Right renal pelvis (tissue), 4 donors: ENCODE data around the gene CDC14A. TPM values are rescaled to one million over a fixed set of nuclear protein-coding genes. Genes with fewer than 3 reads are reported as not detected.
A peak's percentile ranks its signal among the peaks of the same experiment; 100 is the strongest.
"Not testable (repeated sequence)": the region's sequence is repeated elsewhere in the genome, so short reads cannot be mapped to it uniquely, and the experiment has no call there.

Experiments used
- DNase-seq, 4 donors: peaks; one replicate each; pipeline ENCODE4 v3.0.0-alpha.2; 2013; ENCODE audit warnings: low read depth in 4 of 4, low spot score in 3 of 4, missing footprints in 1 of 4
- polyA plus RNA-seq, 4 donors: library from polyadenylated mRNA; unstranded; fragments of 120-200 nt; gene quantifications; one replicate each; pipeline ENCODE4 v1.2.1, GENCODE V29; 2013; ENCODE audit not compliant: insufficient read length in 4 of 4

CDC14A gene
- polyA plus RNA-seq, 4 donors = 29.4 to 34.7 (median 32.5) TPM

DNA sequence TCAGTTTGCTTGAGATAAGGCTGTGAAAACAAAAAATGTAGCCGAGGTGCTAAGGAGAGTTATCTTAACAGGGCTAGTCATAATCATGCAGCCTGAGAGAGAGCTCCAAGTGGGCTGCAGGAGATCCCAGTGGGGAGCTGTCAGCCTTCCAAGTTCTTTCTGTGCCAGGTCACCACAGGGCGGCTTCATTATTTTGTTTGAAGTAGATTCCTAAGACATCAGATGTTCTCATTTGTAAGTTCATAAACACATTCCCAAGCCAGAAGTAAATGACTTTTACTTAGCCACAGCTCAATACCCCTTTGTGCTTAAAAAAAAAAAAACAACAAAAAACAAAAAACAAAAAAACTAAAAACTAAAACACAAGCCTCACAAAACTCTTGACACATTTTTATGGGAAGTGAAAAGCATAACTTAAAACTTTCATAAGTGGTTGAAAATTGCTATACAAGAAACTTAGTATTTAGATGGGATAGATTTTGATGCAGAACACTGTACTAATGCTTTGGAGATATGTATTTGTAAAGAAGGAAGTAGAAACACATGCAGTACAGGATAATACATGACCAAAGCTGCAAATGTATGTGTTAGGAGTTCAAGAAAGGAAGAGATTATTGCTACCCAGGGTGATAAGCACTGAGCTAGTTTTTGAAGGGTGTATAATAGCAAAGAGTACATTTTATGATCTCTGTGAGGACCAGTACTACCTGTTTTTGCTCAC, 8.6 kb downstream of the CDC14A start:
- DNase-seq = no peak

DNA sequence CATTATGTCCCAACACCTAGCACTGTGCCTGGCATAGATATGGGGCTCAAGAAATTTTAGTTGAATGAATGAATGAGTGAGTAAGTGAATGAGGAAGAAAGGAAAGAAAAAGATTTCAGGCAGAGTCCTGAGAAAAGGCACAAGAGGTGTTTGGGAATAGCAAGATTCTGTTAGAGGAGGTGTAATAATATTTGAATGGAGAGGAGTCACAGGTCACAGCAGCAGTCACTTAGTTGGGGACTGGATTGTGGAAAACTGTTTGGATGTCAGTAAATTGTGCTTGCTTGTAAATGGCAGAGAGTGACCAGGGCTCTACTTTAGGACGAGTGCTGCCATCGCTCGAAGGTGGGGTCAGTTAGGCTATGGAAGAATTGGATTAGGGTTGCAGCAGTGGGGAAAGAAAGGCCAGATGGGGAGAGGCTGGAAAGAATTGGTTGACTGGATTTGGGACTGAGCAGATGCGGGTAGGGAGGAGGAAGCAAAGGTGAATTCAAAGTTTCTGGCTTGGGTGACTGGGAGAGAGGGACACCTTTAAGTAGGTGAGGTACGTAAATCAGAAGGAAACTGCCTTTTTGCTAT, 9.3 kb downstream of the CDC14A start:
- no peak for DNase-seq

DNA sequence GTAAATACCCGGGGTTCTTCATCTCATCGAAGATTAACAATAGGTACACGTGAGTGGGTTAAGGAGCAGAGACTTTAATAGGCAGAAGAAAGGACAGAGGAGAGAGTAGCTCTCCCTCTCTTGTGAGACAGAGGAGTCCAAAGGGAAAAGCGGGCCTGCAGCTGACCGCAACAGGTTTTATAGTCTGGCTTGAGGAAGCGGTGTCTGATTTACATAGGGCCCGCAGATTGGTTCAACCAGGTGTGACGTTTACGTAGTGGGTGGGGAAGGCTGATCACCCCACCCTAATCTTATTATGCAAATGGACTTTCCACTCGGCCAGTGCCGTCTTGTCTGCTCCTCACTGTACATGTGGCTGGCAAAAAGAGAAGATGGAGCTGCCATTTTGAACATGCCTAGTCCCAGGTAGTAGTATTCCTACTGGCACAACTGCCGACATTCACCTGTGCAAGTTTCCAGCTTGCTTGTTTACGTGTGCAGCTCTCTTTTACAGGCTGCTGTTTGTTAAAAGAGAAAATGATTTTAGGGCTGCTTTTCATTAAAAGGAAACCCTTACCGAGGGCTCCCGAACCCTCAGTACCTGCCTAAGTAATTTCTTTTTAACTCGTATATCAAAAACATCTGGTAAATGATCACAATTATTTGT, 10.6 kb downstream of the CDC14A start:
- no peak for DNase-seq

DNA sequence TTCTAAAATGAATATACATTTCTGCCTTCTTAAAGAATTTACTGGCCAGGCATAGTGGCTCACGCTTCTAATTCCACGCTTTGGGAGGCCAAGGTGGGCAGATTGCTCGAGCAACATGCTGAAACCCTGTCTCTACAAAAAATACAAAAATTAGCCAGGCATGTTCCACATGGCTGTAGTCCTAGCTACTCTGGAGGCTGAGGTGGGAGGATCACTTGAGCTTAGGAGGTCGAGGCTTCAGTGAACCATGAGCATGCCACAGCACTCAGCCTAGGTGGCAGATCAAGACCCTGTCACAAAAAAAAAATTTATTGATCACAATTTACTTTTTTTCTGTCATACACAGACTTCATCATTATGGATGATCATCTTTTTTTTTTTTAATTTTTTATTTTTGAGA, 11.5 kb downstream of the CDC14A start:
- DNase-seq = no peak

DNA sequence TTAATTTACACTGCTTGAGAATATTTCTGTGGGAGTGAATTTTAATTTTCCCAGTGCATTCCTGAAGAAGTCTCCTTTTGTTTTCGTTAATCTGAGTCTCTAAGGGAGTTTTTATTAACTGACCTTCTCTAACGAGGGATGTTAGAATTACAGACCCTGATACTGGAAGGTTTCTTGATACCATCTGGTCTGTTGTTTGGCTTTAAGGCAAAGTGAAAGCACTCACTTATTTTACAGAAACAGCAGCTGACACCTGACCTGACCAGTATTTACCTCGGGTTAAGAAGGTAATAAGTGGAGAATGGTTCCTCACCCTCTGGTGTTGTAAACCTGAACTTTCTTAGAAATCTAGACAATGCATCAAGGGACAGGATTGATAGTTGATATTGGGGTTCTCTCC, 12.4 kb downstream of the CDC14A start:
- no peak for DNase-seq

DNA sequence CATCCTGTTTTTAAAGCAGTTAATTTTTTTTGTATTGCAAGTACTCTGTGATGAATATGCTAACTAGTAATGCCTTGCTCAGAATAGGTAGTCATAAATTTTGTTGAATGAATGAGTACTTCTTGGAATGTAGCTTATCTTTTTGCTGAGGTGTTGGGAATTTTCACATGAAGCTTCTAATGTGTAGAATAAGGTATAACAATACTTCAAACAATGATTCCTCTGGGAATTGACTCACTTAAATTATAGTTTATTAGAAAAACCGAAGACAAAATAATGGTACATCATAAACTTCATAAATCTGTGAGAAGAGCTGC, 13.9 kb downstream of the CDC14A start:
- no peak for DNase-seq

DNA sequence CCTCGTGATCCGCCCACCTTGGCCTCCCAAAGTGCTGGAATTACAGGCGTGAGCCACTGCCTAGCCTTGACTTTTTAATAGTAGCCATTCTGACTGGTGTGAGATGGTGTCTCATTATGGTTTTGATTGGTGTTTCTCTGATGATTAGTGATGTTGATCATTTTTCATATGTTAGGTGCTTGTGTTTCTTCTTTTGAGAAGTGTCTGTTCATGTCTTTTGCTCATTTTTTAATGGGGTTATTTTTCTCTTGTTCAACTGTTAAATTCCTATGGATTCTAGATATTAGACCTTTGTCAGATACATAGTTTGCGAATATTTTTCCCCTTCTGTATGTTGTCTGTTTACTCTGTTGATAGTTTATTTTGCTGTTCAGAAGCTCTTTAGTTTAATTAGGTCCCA, 17.0 kb downstream of the CDC14A start:
- DNase-seq = not testable (repeated sequence)

DNA sequence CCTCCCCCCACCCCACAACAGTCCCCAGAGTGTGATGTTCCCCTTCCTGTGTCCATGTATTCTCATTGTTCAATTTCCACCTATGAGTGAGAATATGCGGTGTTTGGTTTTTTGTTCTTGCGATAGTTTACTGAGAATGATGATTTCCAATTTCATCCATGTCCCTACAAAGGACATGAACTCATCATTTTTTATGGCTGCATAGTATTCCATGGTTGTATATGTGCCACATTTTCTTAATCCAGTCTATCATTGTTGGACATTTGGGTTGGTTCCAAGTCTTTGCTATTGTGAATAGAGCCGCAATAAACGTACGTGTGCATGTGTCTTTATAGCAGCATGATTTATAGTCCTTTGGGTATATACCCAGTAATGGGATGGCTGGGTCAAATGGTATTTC, 21.6 kb downstream of the CDC14A start:
- DNase-seq = not testable (repeated sequence)

DNA sequence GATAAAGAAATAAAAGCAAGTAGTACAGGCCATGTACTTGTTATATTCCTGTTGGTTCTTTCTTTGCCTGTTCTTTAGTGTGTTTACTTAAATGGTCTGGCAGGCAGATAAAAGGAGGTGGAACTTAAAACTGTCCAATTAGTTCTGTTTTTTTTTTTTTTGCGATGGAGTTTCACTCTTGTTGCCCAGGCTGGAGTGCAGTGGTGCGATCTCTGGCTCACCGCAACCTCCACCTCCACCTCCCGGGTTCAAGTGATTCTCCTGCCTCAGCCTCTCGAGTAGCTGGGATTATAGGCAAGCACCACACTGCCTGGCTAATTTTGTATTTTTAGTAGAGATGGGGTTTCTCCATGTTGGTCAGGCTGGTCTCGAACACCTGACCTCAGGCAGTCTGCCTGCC, 24.6 kb downstream of the CDC14A start:
- not testable (repeated sequence) for DNase-seq

DNA sequence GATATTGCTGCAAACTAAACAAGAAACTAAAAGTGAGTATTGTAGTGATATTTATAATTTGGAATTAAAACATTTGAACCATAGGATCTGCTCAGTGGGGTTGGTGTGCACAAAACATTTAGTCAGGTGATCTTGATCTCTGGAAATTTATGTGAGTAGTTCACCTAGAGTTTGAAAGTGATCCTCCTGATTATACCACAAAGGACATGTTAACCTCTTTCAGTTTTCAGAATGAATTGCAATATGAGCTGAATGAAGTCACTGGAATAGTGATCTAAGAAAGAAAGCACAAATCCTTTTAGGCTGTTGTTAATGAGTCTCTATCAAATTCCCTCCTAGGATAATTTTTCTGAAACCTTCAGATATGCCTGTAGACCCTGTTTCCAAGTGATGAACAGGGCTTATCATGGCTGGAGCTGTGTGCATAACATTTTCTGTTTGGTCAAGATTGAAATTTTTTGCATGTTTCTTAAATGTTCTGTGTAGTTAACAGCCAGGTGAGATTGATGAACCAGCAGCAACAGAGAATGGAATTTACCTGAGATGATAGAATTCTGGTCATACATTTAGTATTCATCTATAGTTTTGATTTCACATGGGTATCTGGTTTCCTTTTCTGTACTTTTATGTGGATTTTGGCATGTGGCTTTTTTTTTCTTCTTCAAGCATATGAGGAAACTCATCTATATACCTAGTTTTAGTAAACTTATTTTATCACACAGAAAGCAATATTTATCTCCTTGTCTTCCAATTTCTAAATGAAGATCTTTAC, 25.5 kb downstream of the CDC14A start:
- DNase-seq = no peak

DNA sequence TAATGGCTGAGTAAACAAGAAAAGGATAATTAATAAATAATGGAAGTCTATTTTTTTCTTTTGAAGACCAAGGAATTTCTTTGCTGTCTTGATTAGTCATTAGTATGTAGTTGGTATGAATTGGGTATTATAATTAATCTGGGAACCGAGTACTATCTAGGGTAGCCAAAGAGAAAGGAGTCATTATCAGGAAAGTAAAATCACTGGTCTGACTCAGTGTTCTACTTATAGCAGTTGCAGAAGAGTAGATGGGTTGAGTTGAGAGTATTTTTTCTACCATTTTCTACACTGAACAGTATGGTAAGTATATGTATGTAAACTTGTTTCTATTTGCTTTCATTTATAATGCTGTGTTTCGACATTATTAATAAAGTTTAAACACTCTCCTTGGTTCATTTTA, 26.6 kb downstream of the CDC14A start:
- no peak for DNase-seq

DNA sequence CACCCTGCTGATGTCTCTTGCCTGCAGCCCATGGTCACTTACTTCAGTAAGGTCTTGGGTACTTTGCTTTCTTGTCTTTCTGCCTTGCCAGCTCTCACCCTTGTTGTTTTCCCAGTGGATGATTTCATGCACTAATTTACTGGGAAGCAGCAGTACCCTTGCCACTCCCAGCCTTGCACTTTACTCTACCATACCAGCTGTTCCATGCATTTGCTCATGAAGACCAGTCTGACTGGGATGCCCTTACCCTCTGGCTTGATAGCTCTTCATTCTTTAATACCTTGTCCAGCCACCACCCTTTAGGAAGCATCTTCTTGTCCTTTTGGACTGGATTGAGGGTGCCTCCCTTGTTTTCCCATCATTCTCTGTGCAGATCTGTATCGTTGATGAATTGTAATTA, 28.3 kb downstream of the CDC14A start:
- DNase-seq = no peak

DNA sequence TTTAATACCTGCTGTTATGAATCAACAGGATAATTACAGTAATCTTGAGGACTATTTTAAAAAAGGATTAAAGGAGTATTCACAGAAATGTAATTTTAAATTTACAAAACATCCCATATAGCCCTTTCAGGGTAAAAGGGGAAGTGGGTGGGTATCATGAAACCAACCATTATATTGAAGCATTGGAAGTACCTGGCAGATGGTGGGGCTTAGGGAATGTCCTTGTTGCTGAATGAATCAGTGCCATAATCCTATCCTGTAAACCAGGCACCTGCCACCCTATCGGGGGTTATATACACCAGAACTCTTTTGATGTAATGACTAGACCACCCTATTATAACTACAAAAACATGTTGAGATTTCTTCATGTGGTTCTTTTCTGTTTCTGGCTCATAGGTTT, 30.4 kb downstream of the CDC14A start:
- no peak for DNase-seq

DNA sequence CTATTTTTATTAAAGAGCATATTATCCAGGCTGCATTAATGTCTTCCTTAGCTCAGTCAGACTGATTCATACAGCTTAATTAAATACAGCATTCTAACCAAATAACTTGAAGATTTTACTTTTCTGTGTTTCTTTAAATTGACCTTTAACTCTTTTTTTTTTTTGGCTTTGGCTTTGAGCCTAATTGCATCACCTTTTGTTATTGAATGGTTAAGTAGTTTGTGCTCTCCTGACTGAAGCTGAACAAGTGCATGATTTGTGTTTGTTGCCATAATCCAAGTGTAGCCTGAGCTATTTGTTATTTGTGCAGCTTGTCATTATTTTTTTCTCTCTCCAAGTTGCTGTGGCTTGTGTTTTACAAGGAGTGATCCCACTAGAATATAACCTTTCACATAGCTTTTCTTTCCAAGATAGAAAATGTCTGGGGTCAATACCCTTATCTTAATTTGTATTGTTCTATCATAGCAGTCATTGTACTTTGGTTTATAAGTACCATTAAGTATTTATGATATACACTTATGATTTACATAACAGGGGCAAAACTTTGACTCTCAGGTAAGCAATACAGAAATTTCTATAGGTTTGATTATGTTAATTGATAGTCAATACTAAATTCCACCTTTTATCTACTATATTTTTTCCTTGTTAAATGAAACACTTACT, 31.6 kb downstream of the CDC14A start:
- no peak for DNase-seq

DNA sequence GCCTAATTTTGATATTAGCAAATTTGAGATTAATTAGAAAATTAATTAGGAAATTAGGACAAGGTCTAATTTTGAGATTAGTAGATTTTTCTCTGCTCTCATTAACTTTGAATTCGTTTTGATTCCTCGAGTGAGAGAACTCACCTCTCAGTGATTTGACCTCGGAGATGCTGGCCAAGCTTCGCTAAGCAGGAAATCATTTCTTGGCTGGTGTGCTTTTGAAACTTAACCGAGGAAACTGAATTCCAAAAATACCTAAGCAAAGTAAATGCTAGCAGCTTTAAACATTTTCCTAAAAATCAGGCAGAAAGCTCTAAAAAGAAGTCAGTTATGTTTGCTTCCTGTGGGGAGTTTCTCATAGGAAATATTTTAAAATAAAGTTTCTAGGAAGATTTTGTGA, 34.9 kb downstream of the CDC14A start:
- peak in 1 of 4 donors; percentile 52 for DNase-seq

DNA sequence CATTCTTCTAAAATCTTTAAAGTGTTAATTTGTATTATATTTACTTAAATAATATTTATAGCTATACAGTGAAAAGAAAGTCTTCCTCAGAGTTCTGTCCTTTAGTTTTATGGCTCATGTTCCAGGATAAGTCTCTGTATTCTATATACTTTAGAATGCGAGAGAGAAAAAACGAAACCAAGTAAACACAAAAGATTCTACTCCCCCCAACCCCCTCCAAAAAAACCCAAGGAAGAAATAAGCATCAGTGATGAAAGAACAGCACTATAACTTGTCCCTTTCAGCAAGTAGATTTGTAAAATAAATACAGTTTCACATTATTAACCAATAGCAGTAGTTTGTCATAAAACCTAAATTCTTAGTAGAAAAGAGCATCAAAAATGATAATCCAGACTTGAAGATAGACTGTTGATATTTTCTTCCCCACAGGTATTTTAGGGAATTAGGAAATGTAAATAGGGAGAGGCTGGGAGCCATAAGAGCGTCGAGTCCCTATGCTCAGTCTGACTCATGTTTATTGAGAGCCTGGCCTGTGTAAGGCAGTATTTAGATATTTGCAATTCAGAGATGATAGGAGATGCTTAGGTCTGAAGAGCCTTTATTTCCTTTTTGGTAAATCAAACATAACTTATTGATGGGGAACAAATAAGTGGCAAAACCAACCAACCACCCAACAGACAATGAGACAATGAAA, 35.5 kb downstream of the CDC14A start:
- DNase-seq = no peak

DNA sequence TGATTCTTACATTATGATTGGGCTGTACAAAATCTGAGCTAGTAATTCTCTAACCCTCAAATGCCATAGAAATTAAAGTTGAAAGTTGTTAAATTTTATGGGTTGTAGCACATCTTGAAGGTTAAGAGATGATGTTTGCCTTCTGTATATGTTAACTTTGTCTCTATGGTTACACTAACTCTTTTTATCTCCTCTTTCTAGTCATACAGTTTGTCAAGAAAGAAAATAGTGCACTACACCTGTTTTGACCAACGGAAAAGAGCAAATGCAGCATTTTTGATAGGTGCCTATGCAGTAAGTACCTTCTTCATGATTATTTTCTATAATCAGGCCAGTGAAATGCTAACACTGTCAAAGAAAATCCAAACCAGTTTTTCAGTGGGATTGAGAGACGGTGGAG, 38.2 kb downstream of the CDC14A start:
- no peak for DNase-seq

DNA sequence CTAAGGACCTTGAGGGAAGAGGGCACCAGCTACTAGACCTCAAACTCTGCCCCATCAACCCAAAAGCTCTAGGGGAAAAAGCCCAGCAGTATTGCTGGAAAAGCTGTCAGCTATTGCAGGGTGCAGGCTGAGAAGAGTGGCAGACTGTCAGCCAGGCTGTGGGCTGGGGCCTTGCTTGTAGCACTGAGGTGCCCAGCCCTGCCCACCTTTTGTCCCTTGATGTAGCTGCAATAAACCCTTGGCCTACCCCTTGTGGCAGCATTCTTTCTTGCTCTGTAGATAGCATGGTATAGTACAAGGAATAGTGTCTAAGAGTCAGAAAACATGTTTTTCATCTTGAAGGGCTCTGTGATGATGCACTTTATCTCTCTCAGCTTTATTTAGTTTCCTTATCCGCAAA, 39.4 kb downstream of the CDC14A start:
- DNase-seq = no peak

DNA sequence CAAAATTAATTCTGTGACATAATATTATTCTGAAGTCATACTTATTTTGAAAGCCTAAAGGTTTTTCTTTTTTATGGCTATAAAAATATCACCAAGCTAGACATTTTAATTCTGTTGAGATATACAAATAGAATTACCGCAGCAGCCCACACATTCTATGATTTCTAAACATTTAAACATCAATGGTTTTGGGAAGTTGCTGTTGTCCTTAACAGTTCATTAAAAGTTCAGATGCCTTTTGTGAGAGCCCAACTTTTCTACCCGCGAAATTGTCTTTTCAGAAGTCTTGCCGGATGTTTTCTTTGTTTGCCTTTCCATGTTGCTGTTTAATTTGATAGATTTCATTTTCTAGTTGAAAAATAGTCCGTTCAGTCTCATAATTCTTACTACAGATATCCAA, 40.5 kb downstream of the CDC14A start:
- DNase-seq = no peak

DNA sequence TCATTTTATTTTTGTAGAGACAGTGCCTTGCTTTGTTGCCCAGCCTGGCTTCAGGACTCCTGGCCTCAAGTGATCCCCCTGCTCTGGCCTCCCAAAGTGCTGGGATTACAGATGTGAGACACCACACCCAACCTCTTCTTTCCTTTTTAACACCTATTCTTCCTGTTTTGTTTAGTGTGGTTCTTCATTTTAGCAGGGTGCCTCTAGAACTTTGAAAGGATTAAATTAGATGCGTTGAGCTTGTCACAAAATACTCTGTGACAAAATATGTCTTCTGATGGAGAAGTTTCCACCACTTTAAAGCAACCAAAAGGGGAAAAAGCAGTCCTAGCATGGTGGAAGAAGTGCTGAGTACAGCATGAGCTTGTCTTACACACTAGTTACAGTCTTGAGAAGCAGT, 42.0 kb downstream of the CDC14A start:
- no peak for DNase-seq
